Glomerular visceral epithelial cell (primary cell): ENCODE data around the gene PYM1.
"Not testable (repeated sequence)": the region's sequence is repeated elsewhere in the genome, so short reads cannot be mapped to it uniquely, and the experiment has no call there.

Source experiments
- DNase-seq: peaks from one replicate; pipeline ENCODE4 v3.0.0-alpha.2; 2016; ENCODE audit errors: extremely low spot score

The PYM1 gene

DNA sequence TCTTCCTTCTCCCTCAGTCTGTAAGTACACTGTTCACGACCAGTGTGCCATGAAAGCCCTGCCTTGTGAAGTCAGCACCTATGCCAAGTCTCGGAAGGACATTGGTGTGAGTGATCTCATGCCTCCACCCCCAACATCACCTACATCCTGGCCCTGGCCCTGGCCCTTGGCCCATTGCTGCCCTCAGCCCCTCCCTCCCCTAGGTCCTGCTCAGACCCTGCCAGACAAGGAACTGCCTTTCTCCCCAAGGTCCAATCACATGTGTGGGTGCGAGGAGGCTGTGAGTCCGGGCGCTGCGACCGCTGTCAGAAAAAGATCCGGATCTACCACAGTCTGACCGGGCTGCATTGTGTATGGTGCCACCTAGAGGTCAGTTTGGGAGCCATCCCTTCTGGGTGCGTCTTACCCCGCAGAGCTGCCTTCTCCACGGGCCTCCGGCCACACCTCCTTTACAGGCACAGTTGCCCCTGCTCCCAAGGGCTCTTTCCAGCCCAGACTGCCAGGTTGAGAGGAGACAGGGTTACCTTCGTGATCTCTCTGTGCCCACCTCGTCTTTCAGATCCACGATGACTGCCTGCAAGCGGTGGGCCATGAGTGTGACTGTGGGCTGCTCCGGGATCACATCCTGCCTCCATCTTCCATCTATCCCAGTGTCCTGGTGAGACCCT is 12.5 kb upstream of the PYM1 start:
- DNase-seq = peak; percentile 80

GRCh38 chr12:55938826-55939501 is 11.3 kb upstream of the PYM1 start:
- no peak for DNase-seq

- DNase-seq = no peak
These were observed 10.3 kb upstream of the PYM1 start for GRCh38 chr12:55937981-55938380.

DNA sequence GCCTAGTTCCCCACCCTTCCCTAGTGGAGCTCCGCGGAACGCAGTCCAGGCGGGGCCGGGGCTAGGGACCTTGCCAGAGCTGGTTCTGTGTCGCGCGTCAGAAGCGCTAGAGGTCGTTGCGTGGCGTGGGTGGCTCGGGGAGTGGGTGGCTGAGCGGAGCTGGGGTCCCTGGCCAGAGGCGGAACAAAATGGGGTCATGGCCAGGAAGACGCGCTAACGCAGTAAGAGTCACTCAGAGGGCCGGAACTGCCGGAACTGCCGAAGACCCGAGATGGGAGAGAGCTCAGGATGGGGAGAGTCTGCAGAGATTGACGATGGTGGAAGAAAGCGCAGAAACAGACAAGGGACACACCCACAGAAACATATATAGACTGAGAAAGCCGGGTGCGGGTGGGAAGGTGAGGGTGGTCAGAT is 8.1 kb upstream of the PYM1 start:
- DNase-seq = no peak

- no peak for DNase-seq
These were observed 7.1 kb upstream of the PYM1 start for GRCh38 chr12:55934773-55935172.

GRCh38 chr12:55933799-55934742 is 6.4 kb upstream of the PYM1 start:
- DNase-seq = no peak

- DNase-seq = peak; percentile 52
These were observed 5.6 kb upstream of the PYM1 start for GRCh38 chr12:55933169-55933798.

- no peak for DNase-seq
These were observed 4.8 kb upstream of the PYM1 start for GRCh38 chr12:55932551-55932910.

GRCh38 chr12:55931780-55932550 is 4.3 kb upstream of the PYM1 start:
- DNase-seq = peak; percentile 44

DNA sequence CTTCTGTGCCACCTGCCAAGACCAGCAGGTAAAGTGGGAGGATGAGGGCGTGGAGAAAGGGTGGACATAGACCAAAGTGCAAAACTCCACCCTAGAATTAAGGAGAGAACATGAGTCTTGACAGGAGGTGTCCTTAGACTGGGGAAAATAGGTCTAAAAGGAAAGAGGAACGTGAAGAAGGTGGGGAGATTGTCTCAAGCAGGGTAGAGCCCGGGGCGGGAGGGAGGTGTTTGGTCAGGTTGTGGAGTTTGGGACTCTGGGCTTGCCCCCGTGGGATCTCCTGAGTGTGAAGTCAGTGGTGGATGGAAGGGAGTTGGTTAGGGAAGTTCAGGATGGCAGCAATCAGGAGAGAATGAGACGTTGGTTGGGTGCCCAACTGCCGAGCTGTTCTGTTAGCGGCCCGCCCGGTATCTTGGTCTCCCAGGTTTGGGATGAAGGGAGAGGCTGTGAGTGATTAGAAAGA is 3.7 kb upstream of the PYM1 start:
- no peak for DNase-seq

DNA sequence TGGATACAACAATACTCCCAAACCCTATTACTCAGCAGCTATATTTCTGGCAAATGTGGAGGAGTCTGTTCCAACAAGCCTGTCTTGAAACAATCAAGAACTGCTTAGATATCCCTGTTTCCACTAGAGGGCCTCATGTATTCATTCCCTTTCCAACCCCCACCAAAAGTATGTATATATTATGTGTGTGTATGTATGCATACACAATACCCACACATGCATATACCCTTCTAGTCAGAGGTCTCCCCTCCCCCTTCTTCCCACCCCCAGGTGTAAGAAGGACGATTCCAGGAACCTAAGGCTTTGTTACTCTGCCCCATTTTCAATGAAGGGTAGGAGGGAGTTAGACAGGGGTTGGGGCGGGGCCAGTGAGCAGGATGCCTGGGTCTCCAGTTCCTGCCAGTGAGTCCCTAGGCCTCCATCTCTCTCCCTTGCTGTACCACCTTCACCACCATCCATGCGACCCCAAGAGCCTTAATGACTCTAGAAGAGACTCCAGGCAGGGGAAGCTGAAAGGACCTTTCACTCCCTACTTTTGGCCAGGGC is 3.1 kb upstream of the PYM1 start, which contains the start of gene DGKA:
Gene DGKA (plus strand): TSS at position 392 of the 546 bp plus-strand sequence. CDS start 5,342 bp downstream, outside the sequence.
- DNase-seq = peak; percentile 44

DNA sequence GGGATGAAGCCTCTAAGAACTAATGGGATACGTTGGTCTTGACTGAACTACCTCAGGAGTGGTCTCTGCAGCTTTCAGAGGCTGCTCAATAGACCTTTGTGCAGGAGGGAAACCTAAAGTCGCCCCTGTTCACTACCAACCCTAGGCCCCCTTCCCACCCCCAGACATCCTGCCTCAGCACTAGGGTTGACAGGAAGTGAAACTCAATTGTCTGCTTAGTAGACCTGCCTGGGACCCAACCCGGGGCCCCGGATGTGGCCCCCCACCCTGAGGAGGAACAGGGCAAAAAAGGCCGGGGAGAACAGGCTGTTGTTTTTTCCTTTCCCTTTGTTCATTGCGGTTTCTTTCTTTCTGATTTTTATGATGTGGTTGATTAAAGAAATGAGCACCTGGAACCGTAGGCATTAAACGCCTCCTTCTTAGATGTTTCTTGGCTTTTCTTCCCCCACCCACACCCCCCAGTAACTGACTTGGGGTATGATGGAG is 1.7 kb upstream of the PYM1 start:
- no peak for DNase-seq

DNA sequence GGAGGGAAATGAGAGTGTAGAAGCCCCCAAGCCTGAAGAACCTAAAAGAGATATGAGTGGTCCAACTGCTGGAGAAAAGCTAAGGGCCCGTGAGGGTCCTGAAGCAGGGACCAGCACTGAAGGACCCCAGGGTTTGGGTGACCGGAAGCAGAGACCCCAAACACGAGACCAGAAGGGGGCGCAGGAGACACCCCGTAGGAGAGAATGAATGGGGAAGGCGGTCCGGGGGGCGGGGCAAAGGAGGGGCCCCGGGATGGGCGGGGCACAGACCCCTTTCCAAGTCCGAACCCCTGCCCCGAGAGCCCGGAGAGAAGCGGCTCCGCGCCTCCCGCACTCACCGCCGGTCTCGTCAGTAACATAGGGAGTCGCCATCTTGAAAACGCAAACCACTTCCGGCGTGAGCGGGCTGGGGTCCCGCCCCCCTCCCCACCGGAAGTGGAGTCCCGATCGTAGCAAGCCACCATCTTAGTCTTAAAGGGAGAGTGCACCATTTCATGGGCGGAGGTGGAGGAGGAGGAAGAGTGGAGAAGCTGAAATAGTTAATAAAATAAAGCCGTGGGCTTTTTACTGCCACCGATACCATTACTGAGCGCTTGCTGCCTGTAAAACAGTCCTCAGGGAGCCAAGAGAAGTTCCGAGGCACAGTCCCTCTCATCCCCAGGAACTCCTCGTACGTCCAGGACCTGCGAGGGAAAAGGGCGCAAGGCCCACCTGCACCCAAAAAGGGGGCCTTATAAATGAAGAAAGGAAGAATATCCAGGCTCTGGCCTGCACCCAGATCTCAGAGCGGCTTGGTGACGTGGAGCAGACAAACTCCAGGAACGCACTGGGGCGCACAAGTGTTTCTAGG is 731 bp downstream of the PYM1 start:
- DNase-seq = peak; percentile 92

- peak; percentile 2 for DNase-seq
These were observed 1.6 kb downstream of the PYM1 start for GRCh38 chr12:55925870-55926737.

GRCh38 chr12:55925371-55925770 is 2.3 kb downstream of the PYM1 start:
- DNase-seq = no peak

GRCh38 chr12:55923648-55924047 is 4.0 kb downstream of the PYM1 start:
- not testable (repeated sequence) for DNase-seq

- no peak for DNase-seq
These were observed 5.6 kb downstream of the PYM1 start for GRCh38 chr12:55922126-55922525.

DNA sequence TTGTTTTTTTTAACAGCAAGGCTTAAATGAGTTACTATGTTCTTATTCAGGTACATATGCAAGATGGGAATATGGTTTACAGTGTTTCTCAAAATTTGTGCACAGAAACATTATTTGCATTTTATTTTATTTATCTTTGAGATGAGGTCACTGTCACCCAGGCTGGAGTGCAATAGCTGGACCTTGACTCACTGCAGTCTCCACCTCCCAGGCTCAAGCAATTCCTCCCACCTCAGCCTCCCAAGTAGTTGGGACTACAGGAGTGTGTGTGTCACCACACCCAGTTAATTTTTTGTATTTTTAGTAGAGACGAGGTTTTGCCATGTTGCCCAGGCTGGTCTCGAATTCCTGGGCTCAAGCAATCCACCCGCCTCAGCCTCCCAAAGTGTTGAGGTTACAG is 8.7 kb downstream of the PYM1 start:
- DNase-seq = peak; percentile 45

GRCh38 chr12:55915482-55915859 is 12.2 kb downstream of the PYM1 start:
- no peak for DNase-seq
